Prostate gland (tissue), 2 donors: ENCODE measurements around the gene PODXL2. TPM values are rescaled to one million over a fixed set of nuclear protein-coding genes. Genes with fewer than 3 reads are reported as not detected.

Experiments
- DNase-seq: peaks from one replicate; pipeline ENCODE4 v3.0.0-alpha.2; 2019; ENCODE audit warnings: low spot score
- H3K27ac ChIP-seq, 2 donors: fragments of 200-600 bp; sonication (generic); 2 replicates each; pipeline ENCODE4 v1.5.1; 2017 to 2019
- H3K27me3 ChIP-seq: fragments of 200-600 bp; sonication (generic); replicated peaks from 2 replicates; pipeline ENCODE4 v1.5.1; 2019; ENCODE audit not compliant: insufficient read depth
- H3K36me3 ChIP-seq, 2 donors: fragments of 200-600 bp; sonication (generic); 1 replicate in 1 of 2; 2 replicates in 1 of 2; pipeline versions ENCODE4 v1.5.1 to v1.8.1; 2017 to 2019
- H3K4me1 ChIP-seq: fragments of 200-600 bp; sonication (generic); replicated peaks from 2 replicates; pipeline ENCODE4 v1.5.1; 2019
- H3K4me3 ChIP-seq, 2 donors: fragments of 200-600 bp; sonication (generic); 2 replicates each; pipeline ENCODE4 v1.5.1; 2017 to 2019
- H3K9me3 ChIP-seq: fragments of 200-600 bp; sonication (generic); 2 replicates; pipeline ENCODE4 v1.5.1; 2017
- CTCF ChIP-seq, 4 experiments: fragments of 200-600 bp in 2 of 4; fragments of 450-650 bp in 2 of 4; sonication (generic) in 2 of 4; IDR thresholded peaks; 1 replicate in 3 of 4; 2 replicates in 1 of 4; pipeline ENCODE4 v1.5.1; 2016 to 2019; ENCODE audit warnings: antibody characterized with exemption in 4 of 4, mild to moderate bottlenecking in 2 of 4, moderate library complexity in 2 of 4
- POLR2A ChIP-seq: fragments of 450-650 bp; IDR thresholded peaks from one replicate; pipeline ENCODE4 v1.6.1; 2016; ENCODE audit warnings: antibody characterized with exemption, mild to moderate bottlenecking
- POLR2AphosphoS5 ChIP-seq: sonication (generic); formaldehyde crosslinking; IDR thresholded peaks from one replicate; pipeline ENCODE4 v1.6.1; 2017; ENCODE audit warnings: antibody characterized with exemption
- WGBS: methylation state at CpG from one replicate; pipeline ENCODE4 v1.1.5; 2018; 5-methylcytosine and 5-hydroxymethylcytosine counted together
- intact Hi-C: fragments of 100-400 bp; cut with DNase I; formaldehyde crosslinking; loops from one replicate; pipeline ENCODE4 v1.14.2; 2022
- total RNA-seq, 2 donors: library from RNA; depleted of rRNA; stranded (reverse); fragments of >200 nt; gene quantifications; one replicate each; pipeline ENCODE4 v1.1.0, GENCODE V29; 2016

PODXL2 gene
- total RNA-seq, 2 donors from 2014 or later = 63.9 to 73.7 TPM

GRCh38 chr3:127710155-127710941, 81.4 kb downstream of the PODXL2 start:
- no peak overlapping the region for H3K4me3 ChIP-seq
- H3K4me1 ChIP-seq = no peaks in the 10 kb centered on the region
- H3K27me3 ChIP-seq = no peaks in the 10 kb centered on the region
- intact Hi-C loops = no loop called here
- DNase-seq = no peak
- no peaks in the 10 kb centered on the region for H3K9me3 ChIP-seq
- no peak for TF ChIP-seq CTCF (IDR thresholded peaks at IDR 0.05)
- TF ChIP-seq POLR2A = no peak
- no peak for TF ChIP-seq POLR2AphosphoS5
- H3K36me3 ChIP-seq = no peaks in the 10 kb centered on the region
- WGBS = 80% methylated on average over 18 of the region's 18 CpGs
- H3K27ac ChIP-seq = no peak overlapping the region

GRCh38 chr3:127711021-127711695, 82.2 kb downstream of the PODXL2 start:
- H3K27me3 ChIP-seq = no peaks in the 10 kb centered on the region

GRCh38 chr3:127711896-127712295, 82.9 kb downstream of the PODXL2 start:
- Histone ChIP-seq H3K4me3 (no peak overlapping the region), H3K27me3 (no peaks in the 10 kb centered on the region), H3K4me1 (no peaks in the 10 kb centered on the region), H3K27ac (no peak overlapping the region), H3K9me3 (no peaks in the 10 kb centered on the region), H3K36me3 (no peaks in the 10 kb centered on the region)
- 96% methylated on average over 14 of the region's 14 CpGs for WGBS
- TF ChIP-seq POLR2AphosphoS5 (no peak), CTCF (IDR thresholded peaks at IDR 0.05) (no peak), POLR2A (no peak)
- intact Hi-C loops = no loop called here
- DNase-seq = no peak

More at GRCh38 chr3:127711021-127711695, 82.2 kb downstream of the PODXL2 start:
- 86% methylated on average over 14 of the region's 14 CpGs for WGBS
- Histone ChIP-seq H3K27ac (no peak overlapping the region), H3K4me3 (no peak overlapping the region), H3K36me3 (no peaks in the 10 kb centered on the region), H3K9me3 (no peaks in the 10 kb centered on the region), H3K4me1 (no peaks in the 10 kb centered on the region)
- intact Hi-C loops = no loop called here
- TF ChIP-seq POLR2AphosphoS5 (no peak), CTCF (IDR thresholded peaks at IDR 0.05) (no peak), POLR2A (no peak)
- DNase-seq = no peak

GRCh38 chr3:127712461-127712860, 83.5 kb downstream of the PODXL2 start:
- no peak for DNase-seq
- no peak for TF ChIP-seq POLR2AphosphoS5
- no peak for TF ChIP-seq POLR2A
- no peak for TF ChIP-seq CTCF (IDR thresholded peaks at IDR 0.05)
- no peak overlapping the region for H3K4me3 ChIP-seq
- no peaks in the 10 kb centered on the region for H3K9me3 ChIP-seq
- no peaks in the 10 kb centered on the region for H3K4me1 ChIP-seq
- 76% methylated on average over 9 of the region's 9 CpGs for WGBS
- intact Hi-C loops = no loop called here
- no peak overlapping the region for H3K27ac ChIP-seq
- no peaks in the 10 kb centered on the region for H3K27me3 ChIP-seq
- H3K36me3 ChIP-seq = no peaks in the 10 kb centered on the region
